GM12874 (cell line): Measurements from ENCODE around the gene CABLES1.

Source experiments
- CTCF ChIP-seq: IDR thresholded peaks from 2 replicates; pipeline ENCODE4 v1.5.1; 2011; ENCODE audit warnings: low read depth, mild to moderate bottlenecking, control low read depth, low read length, moderate library complexity; ENCODE audit not compliant: insufficient read depth

The CABLES1 gene

GRCh38 chr18:23107718-23108117 is 27.6 kb upstream of the CABLES1 start:
- no peak for TF ChIP-seq CTCF

- TF ChIP-seq CTCF: no peak
These were observed 26.8 kb upstream of the CABLES1 start for GRCh38 chr18:23108496-23108895.

- no peak for TF ChIP-seq CTCF
These were observed 21.7 kb upstream of the CABLES1 start for GRCh38 chr18:23113576-23113975.

- TF ChIP-seq CTCF: no peak
These were observed 21.0 kb upstream of the CABLES1 start for GRCh38 chr18:23114171-23114881.

- TF ChIP-seq CTCF: no peak
These were observed 20.4 kb upstream of the CABLES1 start for GRCh38 chr18:23114911-23115310.

GRCh38 chr18:23115683-23116096 is 19.6 kb upstream of the CABLES1 start:
- TF ChIP-seq CTCF: no peak

- no peak for TF ChIP-seq CTCF
These were observed 14.2 kb upstream of the CABLES1 start for GRCh38 chr18:23121133-23121532.
